ENCODE measurements around the gene CAPZA1. TPM values are rescaled to one million over a fixed set of nuclear protein-coding genes. Genes with fewer than 3 reads are reported as not detected.
A peak's percentile ranks its signal among the peaks of the same experiment; 100 is the strongest.

Gene CAPZA1
- polyA plus RNA-seq, 1 of the 3 experiments (the other 2 are of a cell fraction), result 50.8 TPM

DNA sequence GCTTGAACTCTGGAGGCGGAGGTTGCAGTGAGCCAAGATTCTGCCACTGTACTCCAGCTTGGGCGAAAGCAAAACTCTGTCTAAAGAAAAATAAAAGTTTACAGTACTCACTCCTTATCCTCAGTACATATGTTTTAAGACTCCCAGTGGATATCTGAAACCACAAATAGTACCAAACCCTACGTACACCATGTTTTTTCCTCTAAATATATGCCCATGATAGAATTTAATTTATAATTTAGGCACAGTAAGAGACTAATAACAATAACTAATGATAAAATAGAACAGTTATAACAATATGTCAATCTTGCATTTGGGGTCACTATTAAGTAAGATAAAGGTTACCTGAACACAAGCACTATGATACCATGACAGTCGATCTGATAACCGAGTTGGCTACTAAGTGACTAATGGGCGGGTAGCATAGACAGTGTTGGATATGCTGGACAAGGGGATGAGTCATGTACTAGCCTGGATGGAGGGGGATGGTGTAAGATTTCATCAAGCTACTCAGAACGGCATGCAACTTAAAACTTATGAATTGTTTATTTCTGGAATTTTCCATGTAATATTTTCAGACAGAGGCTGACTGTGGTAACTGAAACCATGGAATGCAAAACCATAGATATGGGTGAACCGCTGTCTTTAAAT, 44.4 kb upstream of the CAPZA1 start (continued):
- TF ChIP-seq CTCF (IDR thresholded peaks at IDR 0.05) (no peak), EP300 (IDR thresholded peaks at IDR 0.05; ENCODE audit: borderline replicate concordance in 1 of 2, low read depth in 1 of 2, low read length in 1 of 2) (peak in 1 of 2 experiments; percentile 69; a peak in 1 of 4 replicates), FOSL2 (IDR thresholded peaks at IDR 0.05; ENCODE audit: borderline replicate concordance, low read depth) (peak; percentile 95), MAX (IDR thresholded peaks at IDR 0.05; ENCODE audit: low read depth) (peak; percentile 48; the same call in 1 of the 2 replicates)

GRCh38 chr1:112576240-112576639, 43.4 kb upstream of the CAPZA1 start:
- H4K20me1 ChIP-seq (ENCODE audit: insufficient read depth), result no peaks in the 10 kb centered on the region
- ChIA-PET POLR2A (no interaction called here), CTCF (interaction anchor here (0.8 kb wide), 1 partner anchor 14 kb away, joined by 3 read pairs; no protein-coding TSS in a partner anchor)
- no peak overlapping the region for H3K9ac ChIP-seq
- TF ChIP-seq, protein P1, sequence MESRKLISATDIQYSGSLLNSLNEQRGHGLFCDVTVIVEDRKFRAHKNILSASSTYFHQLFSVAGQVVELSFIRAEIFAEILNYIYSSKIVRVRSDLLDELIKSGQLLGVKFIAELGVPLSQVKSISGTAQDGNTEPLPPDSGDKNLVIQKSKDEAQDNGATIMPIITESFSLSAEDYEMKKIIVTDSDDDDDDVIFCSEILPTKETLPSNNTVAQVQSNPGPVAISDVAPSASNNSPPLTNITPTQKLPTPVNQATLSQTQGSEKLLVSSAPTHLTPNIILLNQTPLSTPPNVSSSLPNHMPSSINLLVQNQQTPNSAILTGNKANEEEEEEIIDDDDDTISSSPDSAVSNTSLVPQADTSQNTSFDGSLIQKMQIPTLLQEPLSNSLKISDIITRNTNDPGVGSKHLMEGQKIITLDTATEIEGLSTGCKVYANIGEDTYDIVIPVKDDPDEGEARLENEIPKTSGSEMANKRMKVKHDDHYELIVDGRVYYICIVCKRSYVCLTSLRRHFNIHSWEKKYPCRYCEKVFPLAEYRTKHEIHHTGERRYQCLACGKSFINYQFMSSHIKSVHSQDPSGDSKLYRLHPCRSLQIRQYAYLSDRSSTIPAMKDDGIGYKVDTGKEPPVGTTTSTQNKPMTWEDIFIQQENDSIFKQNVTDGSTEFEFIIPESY (IDR thresholded peaks at IDR 0.05; ENCODE audit: borderline replicate concordance, low read depth), result no peak
- TF ChIP-seq USF2 (IDR thresholded peaks at IDR 0.05; ENCODE audit: borderline replicate concordance, low read depth, low read length), result no peak
- no peak for TF ChIP-seq EZH2phosphoT487 (IDR thresholded peaks at IDR 0.05; ENCODE audit: borderline replicate concordance, low read depth)
- no peak for TF ChIP-seq ELF1 (IDR thresholded peaks at IDR 0.05)
- TF ChIP-seq EP300 (IDR thresholded peaks at IDR 0.05; ENCODE audit: borderline replicate concordance in 1 of 2, low read depth in 1 of 2, low read length in 1 of 2), result no peak
- TF ChIP-seq FOXJ3 (CRISPR knock-in tag; IDR thresholded peaks at IDR 0.05), result no peak
- no peak for TF ChIP-seq TAF1 (IDR thresholded peaks at IDR 0.05; ENCODE audit: borderline replicate concordance, low read depth, low read length)
- TF ChIP-seq RXRA (IDR thresholded peaks at IDR 0.05; ENCODE audit: borderline replicate concordance, low read depth), result no peak
- no peak for TF ChIP-seq RFX5 (IDR thresholded peaks at IDR 0.05; ENCODE audit: low read length)
- TF ChIP-seq GABPA (IDR thresholded peaks at IDR 0.05; ENCODE audit: low read depth), result no peak
- no peak for TF ChIP-seq MEF2A (IDR thresholded peaks at IDR 0.05; ENCODE audit: borderline replicate concordance, low read depth)
- TF ChIP-seq CTCF (IDR thresholded peaks at IDR 0.05), result no peak
- no peak for TF ChIP-seq NRF1 (IDR thresholded peaks at IDR 0.05; ENCODE audit: low read depth, low read length)
- no peak for TF ChIP-seq PBX3 (IDR thresholded peaks at IDR 0.05)
- no peak for TF ChIP-seq MAX (IDR thresholded peaks at IDR 0.05; ENCODE audit: low read depth)
- TF ChIP-seq JUND (IDR thresholded peaks at IDR 0.05), result no peak
- TF ChIP-seq MXI1 (IDR thresholded peaks at IDR 0.05; ENCODE audit: low read depth, low read length), result no peak
- peaks cover 15 to 53% of the 10 kb centered on the region in 2 experiments for H3K36me3 ChIP-seq (replicated peaks in 1 of 2; ENCODE audit: control insufficient read depth in 1 of 2, insufficient read depth in 2 of 2, low read length in 1 of 2)
- H3K79me2 ChIP-seq (ENCODE audit: insufficient read depth), result no peaks in the 10 kb centered on the region; the same call in 1 of the 2 replicates
- H2AFZ ChIP-seq (ENCODE audit: low read depth), result no peak overlapping the region
- DNase-seq, result no peak
- H3K27me3 ChIP-seq (ENCODE audit: insufficient read depth), result no peaks in the 10 kb centered on the region
- H3K4me3 ChIP-seq (ENCODE audit: low read depth in 2 of 2, low read length in 1 of 2), result no peak overlapping the region
- no peaks in the 10 kb centered on the region for H3K9me2 ChIP-seq
- H3K4me2 ChIP-seq, result peak overlapping the region; percentile 2; the same call in 1 of the 2 replicates
- peaks cover 0 to 12% of the 10 kb centered on the region in 2 experiments; a peak in 1 of 4 replicates for H3K4me1 ChIP-seq (ENCODE audit: control insufficient read depth in 1 of 2, insufficient read depth in 2 of 2, low read depth in 1 of 2, low read length in 1 of 2)
- peaks cover 19% of the 10 kb centered on the region for H3F3A ChIP-seq (replicated peaks; ENCODE audit: insufficient read depth)
- WGBS (ENCODE audit: low lambda C conversion rate), result 71% methylated on average over 2 of the region's 3 CpGs
- no peaks in the 10 kb centered on the region for H3K9me3 ChIP-seq
- H3K27ac ChIP-seq (ENCODE audit: low read depth in 2 of 2, low read length in 1 of 2), result peak overlapping the region in 1 of 2 experiments; percentile 57; a peak in 3 of 4 replicates

Measured in SK-N-SH (cell line).